ENCODE data around the gene NEGR1. TPM values are rescaled to one million over a fixed set of nuclear protein-coding genes. Genes with fewer than 3 reads are reported as not detected.
A peak's percentile ranks its signal among the peaks of the same experiment; 100 is the strongest.

The NEGR1 gene
- total RNA-seq, 1 experiment from 2014 or later = 2.9 TPM

DNA sequence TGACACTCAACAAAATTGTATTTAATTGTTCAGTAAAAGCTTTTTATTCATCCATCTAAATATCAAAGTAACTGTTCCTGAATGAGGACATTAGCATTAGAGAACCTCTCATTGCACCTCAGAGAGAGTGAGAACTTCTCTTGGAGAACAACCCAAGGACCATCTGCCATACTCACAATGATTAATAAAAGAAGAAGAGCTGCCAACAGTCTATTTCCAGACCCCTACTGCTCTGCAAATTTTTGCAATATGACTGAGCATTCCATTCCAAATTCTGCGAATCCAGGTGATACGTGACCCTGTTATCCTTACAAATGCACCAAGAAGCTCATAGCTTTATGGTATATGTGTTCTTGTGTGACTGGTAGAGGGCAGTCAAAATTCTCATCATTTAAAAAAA, 422.5 kb downstream of the NEGR1 start:
- no peak overlapping the region for H3K27ac Mint-ChIP-seq

DNA sequence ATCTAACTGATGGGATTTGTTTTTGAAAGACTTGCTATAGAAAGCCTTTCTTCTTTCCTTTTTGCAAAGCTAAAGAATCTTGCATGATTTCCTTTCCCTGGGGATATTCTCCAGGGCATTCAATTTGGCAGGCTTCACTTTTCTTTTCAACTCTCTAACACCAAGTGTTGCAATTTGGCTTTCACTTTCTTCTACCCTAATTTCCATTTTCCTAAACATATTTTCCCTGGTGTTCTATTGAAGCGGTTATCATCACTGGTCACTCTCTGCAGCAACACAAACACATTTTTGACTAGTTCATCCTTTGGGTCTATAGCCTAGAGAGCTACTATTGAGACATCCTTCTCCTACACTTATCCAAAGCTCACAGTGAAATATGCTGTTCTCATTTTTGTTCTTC, 424.5 kb downstream of the NEGR1 start:
- TF ChIP-seq, protein P1, sequence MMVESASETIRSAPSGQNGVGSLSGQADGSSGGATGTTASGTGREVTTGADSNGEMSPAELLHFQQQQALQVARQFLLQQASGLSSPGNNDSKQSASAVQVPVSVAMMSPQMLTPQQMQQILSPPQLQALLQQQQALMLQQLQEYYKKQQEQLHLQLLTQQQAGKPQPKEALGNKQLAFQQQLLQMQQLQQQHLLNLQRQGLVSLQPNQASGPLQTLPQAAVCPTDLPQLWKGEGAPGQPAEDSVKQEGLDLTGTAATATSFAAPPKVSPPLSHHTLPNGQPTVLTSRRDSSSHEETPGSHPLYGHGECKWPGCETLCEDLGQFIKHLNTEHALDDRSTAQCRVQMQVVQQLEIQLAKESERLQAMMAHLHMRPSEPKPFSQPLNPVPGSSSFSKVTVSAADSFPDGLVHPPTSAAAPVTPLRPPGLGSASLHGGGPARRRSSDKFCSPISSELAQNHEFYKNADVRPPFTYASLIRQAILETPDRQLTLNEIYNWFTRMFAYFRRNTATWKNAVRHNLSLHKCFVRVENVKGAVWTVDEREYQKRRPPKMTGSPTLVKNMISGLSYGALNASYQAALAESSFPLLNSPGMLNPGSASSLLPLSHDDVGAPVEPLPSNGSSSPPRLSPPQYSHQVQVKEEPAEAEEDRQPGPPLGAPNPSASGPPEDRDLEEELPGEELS (CRISPR knock-in tag; IDR thresholded peaks at IDR 0.05) = no peak
- TF ChIP-seq, protein P2, sequence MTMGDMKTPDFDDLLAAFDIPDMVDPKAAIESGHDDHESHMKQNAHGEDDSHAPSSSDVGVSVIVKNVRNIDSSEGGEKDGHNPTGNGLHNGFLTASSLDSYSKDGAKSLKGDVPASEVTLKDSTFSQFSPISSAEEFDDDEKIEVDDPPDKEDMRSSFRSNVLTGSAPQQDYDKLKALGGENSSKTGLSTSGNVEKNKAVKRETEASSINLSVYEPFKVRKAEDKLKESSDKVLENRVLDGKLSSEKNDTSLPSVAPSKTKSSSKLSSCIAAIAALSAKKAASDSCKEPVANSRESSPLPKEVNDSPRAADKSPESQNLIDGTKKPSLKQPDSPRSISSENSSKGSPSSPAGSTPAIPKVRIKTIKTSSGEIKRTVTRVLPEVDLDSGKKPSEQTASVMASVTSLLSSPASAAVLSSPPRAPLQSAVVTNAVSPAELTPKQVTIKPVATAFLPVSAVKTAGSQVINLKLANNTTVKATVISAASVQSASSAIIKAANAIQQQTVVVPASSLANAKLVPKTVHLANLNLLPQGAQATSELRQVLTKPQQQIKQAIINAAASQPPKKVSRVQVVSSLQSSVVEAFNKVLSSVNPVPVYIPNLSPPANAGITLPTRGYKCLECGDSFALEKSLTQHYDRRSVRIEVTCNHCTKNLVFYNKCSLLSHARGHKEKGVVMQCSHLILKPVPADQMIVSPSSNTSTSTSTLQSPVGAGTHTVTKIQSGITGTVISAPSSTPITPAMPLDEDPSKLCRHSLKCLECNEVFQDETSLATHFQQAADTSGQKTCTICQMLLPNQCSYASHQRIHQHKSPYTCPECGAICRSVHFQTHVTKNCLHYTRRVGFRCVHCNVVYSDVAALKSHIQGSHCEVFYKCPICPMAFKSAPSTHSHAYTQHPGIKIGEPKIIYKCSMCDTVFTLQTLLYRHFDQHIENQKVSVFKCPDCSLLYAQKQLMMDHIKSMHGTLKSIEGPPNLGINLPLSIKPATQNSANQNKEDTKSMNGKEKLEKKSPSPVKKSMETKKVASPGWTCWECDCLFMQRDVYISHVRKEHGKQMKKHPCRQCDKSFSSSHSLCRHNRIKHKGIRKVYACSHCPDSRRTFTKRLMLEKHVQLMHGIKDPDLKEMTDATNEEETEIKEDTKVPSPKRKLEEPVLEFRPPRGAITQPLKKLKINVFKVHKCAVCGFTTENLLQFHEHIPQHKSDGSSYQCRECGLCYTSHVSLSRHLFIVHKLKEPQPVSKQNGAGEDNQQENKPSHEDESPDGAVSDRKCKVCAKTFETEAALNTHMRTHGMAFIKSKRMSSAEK (CRISPR knock-in tag; IDR thresholded peaks at IDR 0.05; ENCODE audit: borderline replicate concordance) = no peak
- no peak for TF ChIP-seq ESRRA (CRISPR knock-in tag; IDR thresholded peaks at IDR 0.05; ENCODE audit: borderline replicate concordance)
- TF ChIP-seq, protein P3, sequence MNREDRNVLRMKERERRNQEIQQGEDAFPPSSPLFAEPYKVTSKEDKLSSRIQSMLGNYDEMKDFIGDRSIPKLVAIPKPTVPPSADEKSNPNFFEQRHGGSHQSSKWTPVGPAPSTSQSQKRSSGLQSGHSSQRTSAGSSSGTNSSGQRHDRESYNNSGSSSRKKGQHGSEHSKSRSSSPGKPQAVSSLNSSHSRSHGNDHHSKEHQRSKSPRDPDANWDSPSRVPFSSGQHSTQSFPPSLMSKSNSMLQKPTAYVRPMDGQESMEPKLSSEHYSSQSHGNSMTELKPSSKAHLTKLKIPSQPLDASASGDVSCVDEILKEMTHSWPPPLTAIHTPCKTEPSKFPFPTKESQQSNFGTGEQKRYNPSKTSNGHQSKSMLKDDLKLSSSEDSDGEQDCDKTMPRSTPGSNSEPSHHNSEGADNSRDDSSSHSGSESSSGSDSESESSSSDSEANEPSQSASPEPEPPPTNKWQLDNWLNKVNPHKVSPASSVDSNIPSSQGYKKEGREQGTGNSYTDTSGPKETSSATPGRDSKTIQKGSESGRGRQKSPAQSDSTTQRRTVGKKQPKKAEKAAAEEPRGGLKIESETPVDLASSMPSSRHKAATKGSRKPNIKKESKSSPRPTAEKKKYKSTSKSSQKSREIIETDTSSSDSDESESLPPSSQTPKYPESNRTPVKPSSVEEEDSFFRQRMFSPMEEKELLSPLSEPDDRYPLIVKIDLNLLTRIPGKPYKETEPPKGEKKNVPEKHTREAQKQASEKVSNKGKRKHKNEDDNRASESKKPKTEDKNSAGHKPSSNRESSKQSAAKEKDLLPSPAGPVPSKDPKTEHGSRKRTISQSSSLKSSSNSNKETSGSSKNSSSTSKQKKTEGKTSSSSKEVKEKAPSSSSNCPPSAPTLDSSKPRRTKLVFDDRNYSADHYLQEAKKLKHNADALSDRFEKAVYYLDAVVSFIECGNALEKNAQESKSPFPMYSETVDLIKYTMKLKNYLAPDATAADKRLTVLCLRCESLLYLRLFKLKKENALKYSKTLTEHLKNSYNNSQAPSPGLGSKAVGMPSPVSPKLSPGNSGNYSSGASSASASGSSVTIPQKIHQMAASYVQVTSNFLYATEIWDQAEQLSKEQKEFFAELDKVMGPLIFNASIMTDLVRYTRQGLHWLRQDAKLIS (CRISPR knock-in tag; IDR thresholded peaks at IDR 0.05; ENCODE audit: borderline replicate concordance) = no peak
- no peak for TF ChIP-seq GTF2I (CRISPR knock-in tag; conservative IDR thresholded peaks at IDR 0.05)
- no peak for TF ChIP-seq IRF2 (CRISPR knock-in tag; IDR thresholded peaks at IDR 0.05; ENCODE audit: borderline replicate concordance, low read depth)
- CTCF ChIA-PET = interaction anchor here (0.8 to 1.1 kb wide), 2 partner anchors 37 to 180 kb away, joined by 3 to 9 read pairs; no protein-coding TSS in a partner anchor
- ATAC-seq (peak; percentile 28; the same call in 1 of the 2 replicates), DNase-seq (ENCODE audit: low spot score) (no peak)
- Mint-ChIP-seq H3K4me1 (peaks cover 42% of the 10 kb centered on the region), H3K27ac (peak overlapping the region; percentile 46; the same call in 1 of the 2 replicates), H3K27me3 (ENCODE audit: low read depth) (no peaks in the 10 kb centered on the region), H3K9me3 (peaks cover 2% of the 10 kb centered on the region), H3K4me3 (no peak overlapping the region), H3K36me3 (no peaks in the 10 kb centered on the region)
- POLR2A ChIA-PET = no interaction called here

More for the DNA sequence above, 422.5 kb downstream of the NEGR1 start:
- Mint-ChIP-seq H3K9me3 (peaks cover 10% of the 10 kb centered on the region), H3K4me3 (no peak overlapping the region), H3K36me3 (peaks cover 3% of the 10 kb centered on the region; the same call in 1 of the 2 replicates), H3K4me1 (peaks cover 42% of the 10 kb centered on the region), H3K27me3 (ENCODE audit: low read depth) (no peaks in the 10 kb centered on the region)
- TF ChIP-seq, protein P4, sequence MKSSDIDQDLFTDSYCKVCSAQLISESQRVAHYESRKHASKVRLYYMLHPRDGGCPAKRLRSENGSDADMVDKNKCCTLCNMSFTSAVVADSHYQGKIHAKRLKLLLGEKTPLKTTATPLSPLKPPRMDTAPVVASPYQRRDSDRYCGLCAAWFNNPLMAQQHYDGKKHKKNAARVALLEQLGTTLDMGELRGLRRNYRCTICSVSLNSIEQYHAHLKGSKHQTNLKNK (CRISPR knock-in tag; IDR thresholded peaks at IDR 0.05) = no peak
- CTCF ChIA-PET = no interaction called here
- ATAC-seq (no peak), DNase-seq (ENCODE audit: low spot score) (no peak)
- POLR2A ChIA-PET = no interaction called here

DNA sequence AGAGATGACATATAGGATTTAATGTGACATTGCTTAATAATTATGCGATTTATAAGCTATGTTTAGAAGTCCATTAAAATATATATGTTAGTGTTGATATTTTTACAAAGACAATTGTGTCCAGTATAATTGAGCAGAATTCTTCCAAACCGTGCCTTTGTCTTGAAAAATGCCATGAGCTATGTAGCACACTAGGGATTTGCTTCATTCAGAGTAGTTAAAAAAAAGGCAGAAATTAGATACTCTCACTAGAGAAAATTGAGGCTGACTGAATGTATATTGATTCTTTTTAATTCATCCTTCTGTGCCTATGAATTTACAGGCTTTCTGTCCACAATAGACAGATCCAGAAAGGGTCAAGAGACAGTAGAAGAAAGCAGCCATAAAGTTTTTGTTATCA, 429.0 kb downstream of the NEGR1 start:
- no peaks in the 10 kb centered on the region for H3K36me3 Mint-ChIP-seq
- ATAC-seq = no peak
- no peak for TF ChIP-seq PRRX2 (CRISPR knock-in tag; IDR thresholded peaks at IDR 0.05)
- TF ChIP-seq, protein P5, sequence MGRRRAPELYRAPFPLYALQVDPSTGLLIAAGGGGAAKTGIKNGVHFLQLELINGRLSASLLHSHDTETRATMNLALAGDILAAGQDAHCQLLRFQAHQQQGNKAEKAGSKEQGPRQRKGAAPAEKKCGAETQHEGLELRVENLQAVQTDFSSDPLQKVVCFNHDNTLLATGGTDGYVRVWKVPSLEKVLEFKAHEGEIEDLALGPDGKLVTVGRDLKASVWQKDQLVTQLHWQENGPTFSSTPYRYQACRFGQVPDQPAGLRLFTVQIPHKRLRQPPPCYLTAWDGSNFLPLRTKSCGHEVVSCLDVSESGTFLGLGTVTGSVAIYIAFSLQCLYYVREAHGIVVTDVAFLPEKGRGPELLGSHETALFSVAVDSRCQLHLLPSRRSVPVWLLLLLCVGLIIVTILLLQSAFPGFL (CRISPR knock-in tag; IDR thresholded peaks at IDR 0.05; ENCODE audit: borderline replicate concordance) = no peak
- no peaks in the 10 kb centered on the region for H3K27me3 Mint-ChIP-seq (ENCODE audit: low read depth)
- CTCF ChIA-PET = interaction anchor here (1.6 kb wide), 1 partner anchor 185 kb away, joined by 5 read pairs; no protein-coding TSS in a partner anchor
- no peak overlapping the region for H3K27ac Mint-ChIP-seq
- no peaks in the 10 kb centered on the region for H3K9me3 Mint-ChIP-seq
- H3K4me1 Mint-ChIP-seq = peaks cover 8% of the 10 kb centered on the region
- POLR2A ChIA-PET = no interaction called here
- no peak for DNase-seq (ENCODE audit: low spot score)
- no peak overlapping the region for H3K4me3 Mint-ChIP-seq
